ENCODE measurements around the gene FHIT.

FHIT gene

DNA sequence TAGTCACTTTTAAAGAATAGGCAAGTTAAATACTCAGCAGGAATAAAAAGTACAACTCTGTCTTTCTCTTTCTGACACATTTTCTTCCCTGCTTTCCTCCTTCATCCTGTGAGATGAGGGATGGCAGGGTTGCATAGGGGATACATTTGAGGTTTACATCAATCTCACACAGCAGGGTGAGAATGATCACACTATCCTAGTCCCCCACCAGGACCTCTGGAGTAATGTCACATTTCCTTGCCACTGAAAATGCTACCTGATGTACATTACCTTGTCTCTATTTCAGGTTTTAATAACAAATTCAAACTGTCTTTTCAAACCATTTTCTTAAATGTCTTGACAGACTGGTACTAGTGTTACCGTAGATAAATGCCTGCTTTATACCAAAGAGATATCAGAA is 816.9 kb downstream of the FHIT start:
- no peak for DNase-seq (ENCODE audit: low read depth in 1 of 2, low spot score in 1 of 2)

DNA sequence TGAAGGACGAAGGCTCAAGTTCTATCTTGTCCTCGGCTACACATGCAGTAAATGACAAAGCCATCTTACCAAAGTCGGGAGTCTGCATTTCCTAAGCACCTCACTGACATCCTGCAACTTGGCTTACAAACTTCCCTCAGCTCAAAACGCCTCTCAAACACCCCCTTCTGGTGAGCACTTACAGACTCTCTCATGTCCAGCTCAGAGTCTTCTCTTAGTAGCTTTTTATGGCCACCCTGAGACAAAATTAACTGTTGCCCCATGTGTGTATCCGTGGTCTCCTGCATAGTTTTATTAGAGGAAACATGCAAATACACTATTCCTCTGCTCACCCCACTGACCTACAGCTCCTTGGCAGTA is 819.7 kb downstream of the FHIT start:
- no peak for DNase-seq (ENCODE audit: low read depth in 1 of 2, low spot score in 1 of 2)

DNA sequence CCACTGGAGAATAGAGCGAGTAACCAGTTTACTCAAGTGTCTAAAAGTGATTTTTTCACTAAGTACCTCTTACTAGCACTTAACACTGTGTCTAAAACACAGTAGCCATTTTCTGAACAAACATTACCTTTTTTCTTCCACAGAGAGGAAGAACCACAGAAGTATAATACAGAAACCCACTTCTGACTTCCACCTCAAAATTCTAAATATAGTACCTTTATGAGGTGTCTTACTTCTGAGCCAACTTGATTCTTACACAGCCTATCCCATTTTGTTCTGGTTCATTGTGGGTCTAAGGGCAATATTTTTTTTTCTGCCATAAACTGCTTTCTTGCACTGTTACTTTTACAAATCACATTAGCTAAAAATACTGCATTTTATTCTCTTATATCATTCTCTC is 821.0 kb downstream of the FHIT start:
- DNase-seq (ENCODE audit: low read depth in 1 of 2, low spot score in 1 of 2): no peak

DNA sequence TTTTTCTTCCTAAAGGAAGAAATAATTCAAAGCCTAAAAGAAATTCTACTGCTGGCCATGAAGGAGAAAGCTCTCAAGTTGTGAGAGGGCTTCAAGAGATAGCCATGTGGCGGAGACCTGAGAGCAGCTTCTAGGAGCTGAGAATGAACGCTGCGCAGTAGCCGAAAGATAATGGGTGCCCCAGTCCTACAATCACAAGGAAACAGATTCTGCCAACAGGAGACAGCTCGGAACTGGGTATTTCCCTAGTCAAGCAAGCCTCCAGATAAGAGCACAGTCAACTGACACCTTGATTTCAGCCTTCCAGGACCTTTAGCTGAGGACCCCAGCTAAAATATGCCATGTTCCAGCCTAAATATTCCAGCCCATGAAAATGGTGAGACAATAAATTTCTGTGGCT is 824.1 kb downstream of the FHIT start:
- no peak for DNase-seq (ENCODE audit: low read depth in 1 of 2, low spot score in 1 of 2)

DNA sequence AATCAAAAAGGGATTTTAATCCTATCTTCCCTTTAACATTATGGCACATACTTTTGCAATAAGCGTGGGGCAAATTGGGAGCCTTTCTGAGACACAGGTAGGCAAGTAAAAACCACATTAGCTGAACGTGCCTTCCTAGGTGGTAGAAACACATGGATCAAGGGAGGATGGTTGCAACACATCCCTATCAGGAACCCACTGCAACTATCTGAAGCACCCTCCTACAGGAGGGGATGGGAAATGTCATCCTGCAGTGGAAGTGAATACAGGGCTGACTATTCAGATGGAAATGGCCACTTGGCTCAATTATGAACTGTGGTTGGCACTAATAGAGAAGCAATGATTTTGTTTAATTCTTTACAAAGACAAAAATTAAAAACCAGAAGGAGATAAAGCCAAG is 826.3 kb downstream of the FHIT start:
- no peak for DNase-seq (ENCODE audit: low read depth in 1 of 2, low spot score in 1 of 2)

DNA sequence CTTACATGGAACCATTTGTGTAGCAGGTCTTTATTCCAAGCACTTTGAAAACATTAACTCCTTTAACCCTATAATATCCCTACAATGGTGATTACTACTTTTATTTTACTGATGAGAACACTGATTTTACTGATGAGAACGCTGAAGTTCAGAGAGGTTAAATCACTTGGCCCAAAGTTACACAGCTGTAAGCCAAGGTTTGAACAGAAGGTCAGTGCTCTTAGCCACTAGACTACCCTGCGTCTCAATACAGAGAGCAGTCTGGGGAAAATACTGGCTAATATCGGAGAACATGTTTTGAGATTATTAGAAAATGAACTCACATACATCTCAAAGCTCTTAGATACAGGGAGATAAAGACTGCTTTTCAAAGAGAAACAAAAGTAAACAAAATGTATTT is 827.2 kb downstream of the FHIT start:
- no peak for DNase-seq (ENCODE audit: low read depth in 1 of 2, low spot score in 1 of 2)

DNA sequence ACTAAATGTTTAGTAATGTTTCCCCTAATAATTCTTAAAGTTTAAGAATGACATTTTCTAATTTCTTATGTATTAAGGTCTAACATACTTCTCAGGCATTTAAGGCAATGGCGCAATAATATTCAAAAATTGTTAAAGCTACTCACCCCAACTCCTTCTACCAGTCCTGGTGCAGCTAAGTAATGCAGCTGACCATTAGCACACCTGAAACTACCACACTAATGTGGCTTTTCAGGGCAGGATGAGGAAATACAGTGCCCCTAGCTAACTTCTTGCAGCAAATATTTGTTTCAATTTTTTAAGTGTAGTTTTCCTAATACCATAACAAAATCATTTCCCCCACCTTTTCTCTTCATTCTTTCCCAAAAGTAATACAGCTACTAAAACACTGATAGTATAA is 827.7 kb downstream of the FHIT start:
- DNase-seq (ENCODE audit: low read depth in 1 of 2, low spot score in 1 of 2): no peak

DNA sequence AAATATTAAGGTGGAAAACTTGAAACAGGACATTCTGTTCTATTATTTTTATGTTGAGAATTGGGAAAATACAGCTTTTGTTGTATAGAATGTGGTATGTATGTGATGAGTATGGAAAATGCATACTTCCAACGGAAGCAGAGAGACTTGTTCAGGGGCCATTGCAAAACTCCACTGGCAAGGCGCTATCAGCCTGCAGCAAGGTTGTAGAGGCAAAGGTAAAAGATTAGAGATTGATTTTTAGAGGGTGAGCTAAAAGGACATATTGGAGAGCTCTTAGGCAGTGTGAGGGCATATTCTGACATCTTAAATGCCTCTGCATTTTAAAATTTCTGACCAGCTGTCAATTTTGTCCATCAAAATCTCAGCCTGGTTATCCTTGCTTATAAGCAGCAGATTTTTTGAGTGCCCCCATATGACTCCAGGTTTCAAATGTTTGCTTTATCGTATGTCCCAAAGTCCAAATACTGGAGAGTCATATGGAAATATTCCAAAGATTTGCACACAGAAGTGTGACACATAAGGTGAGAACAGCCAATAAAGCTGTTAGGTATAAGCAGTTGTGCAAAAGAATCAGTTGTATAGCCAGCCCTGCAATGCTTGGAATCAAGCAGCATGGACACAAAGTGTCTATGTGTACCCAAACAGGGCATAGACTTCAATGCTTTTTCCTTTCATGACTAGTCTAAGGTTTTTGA is 829.4 kb downstream of the FHIT start:
- DNase-seq (ENCODE audit: low read depth in 1 of 2, low spot score in 1 of 2): no peak

DNA sequence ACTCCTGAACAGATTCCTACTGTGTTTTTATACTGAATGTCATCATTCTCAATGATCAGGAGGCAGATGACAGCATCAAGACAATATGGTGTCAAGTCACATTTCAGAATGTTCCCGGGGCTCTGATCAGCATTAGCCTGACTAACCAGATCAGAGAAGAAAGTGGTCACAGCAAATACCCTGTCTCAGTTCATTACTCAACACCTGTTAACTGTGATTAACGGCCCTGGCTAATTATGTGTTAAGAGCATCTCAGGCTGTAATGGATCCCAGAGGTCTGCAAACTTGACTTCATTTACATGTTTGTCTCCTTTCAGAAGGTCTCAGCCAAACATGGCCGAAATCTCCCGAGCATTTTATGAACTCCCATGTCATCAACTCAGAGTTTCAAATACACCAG is 833.7 kb downstream of the FHIT start:
- no peak for DNase-seq (ENCODE audit: low read depth in 1 of 2, low spot score in 1 of 2)

DNA sequence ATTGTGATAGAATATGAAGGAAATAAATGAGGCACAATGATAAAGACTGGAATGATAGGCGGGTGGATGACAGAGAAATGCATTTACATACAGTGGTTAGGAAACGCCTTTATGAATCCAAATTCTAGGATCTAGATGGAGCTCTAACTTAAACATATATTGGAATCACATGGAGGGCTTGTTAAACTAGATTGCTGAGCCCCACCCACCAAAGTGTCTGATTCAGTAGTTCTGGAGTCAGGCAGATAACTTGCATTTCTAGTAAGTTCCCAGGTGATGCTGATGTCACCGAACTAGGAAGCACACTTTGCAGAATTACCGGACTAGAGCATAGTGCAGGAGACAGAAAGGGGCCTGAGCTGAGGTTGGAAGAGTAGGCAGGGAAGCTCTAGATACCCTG is 837.2 kb downstream of the FHIT start:
- no peak for DNase-seq (ENCODE audit: low read depth in 1 of 2, low spot score in 1 of 2)

DNA sequence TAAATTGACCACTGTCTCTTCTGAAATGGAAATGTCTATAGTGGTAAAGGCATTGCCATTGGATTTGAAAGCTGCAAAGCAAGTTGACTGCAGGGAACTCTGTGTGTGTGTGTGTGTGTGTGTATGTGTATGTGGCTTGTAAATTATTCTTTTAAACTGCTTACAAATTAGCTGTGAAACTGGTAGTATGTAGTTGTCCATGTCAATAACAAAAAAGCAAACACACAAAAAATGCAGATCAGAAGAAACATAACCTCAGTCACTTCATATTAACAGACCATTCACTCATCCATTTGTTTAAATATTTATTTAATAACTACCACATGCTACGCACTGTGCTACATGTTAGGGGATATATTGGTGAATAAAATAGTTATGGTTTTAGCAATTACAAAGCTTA is 837.7 kb downstream of the FHIT start:
- no peak for DNase-seq (ENCODE audit: low read depth in 1 of 2, low spot score in 1 of 2)

DNA sequence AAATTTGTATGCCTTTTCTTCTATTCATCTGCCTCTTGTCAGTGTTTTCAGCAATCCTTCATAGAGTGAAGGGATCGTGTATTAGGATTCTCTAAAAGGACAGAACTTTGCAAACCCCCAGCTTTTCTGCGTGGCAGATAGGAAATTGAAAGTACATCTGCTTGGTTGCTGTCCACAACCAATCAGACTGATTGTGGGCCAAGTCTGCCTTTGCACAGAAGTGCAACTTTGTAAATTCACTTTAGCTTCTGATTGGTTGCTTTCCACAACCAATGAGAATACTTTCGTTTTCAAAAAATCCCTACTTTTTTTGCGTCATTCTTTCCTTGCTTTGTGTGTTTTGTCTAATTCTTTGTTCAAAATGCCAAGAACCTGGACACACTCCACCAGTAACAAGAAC is 847.4 kb downstream of the FHIT start:
- DNase-seq (ENCODE audit: low read depth in 1 of 2, low spot score in 1 of 2): no peak

DNA sequence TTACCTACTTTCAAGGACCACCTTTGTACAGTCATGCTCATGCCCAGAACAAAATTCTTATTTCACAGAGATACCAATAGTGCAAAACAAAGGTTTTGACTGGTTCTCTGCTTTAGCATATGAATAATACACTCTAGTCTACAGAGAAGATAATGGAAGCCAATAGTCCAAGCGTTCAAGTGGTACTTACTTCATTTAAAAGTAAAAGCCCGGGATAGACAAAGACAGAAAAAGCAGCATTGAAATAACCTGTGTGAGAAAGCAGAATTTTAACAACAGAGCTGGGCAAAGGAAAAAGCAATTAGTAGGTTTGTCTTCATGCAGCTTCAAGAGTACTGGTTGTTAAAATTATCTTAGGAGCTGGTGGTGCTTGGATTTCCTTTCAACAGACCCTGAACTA is 848.3 kb downstream of the FHIT start:
- DNase-seq (ENCODE audit: low read depth in 1 of 2, low spot score in 1 of 2): no peak

DNA sequence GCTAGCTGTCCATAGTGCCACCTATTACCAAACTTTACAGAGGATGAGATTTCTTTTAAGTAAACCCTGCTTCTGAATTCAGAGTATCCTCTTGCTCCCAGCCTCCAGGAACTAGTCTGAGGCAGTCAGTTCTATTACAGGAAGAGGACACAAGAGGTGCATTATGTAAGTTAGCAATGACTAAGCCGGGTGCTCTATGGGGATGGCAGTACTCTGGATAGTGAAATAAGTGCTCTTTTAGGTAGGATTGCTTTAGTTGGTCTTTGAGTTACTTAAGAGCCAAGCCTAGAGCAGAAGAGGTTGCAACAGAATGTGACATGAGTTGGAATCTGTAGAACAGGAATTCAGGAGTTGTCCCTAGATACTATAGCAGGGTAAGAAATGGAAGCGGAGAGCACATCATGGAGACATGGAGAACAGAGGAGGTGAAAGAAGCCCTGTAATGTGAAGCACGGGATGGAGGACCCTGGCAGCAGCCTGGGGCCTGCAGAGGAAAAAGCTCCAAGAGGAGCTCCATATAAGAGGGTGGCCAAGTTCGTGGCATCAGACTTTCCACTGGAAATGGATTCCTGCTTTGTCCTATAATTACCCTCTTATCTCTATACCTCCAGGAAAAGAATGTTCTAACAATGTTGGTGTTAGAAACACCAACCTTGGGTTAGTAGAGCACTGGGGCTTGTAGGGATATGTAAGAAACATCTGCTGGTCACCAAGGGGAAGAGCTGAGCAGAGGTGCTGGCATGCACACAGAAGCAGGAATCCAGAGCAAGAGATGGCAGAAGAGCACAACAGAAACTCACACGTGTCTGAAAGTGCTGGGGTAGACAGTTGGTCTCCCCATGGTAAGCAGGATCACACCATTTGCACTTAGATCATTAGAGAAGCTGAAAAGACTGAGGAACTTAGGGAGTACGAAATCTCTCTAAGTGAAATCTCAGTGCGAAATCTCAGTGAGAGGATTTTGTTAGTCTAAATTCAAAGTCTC is 851.1 kb downstream of the FHIT start:
- no peak for DNase-seq (ENCODE audit: low read depth in 1 of 2, low spot score in 1 of 2)

DNA sequence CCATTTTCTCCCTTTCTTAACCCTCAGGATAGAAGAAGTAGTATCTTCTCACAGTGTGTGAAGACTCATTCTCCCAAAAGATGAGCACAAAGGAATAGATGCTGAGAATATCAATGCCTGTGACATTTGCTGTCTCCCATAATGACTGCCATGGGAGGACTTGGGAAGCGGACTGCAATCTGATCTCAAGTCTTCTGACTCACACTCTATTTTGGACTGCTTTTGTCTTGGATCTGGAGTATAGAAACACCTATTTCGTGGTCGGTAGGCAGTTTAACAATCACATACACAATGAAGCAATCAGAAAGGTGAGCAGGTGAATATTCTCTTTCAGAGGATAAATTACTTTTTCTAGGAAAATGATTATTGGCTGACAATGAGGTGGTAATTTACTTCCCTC is 852.0 kb downstream of the FHIT start:
- DNase-seq (ENCODE audit: low read depth in 1 of 2, low spot score in 1 of 2): no peak

DNA sequence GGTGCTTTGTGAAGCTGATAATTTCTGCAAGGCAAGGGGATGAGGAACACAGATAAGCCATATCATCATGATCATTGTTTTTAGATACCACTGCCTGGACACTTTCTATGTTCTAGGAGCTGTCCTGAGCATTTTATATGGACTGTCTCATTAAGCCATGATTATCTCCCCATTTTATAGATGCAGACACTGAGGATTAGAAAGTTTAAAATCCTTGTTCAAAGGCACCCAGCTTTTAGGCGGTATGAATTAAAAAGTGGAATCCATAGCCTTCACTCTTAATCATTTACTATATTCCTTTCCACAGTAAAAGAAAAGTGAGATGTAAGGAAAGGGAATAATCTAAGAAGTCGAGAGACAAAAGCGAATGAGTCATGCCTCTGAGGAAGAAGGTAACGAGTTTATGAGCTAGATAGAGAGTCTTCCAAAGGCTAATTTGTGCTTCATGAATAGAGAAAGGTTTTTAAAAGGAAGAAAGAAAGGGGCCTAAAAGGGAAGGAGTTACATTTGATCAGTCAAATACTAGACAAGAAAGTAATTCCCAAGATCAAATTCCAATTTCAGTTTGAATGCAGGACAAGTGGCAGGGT is 856.0 kb downstream of the FHIT start:
- no peak for DNase-seq (ENCODE audit: low read depth in 1 of 2, low spot score in 1 of 2)

DNA sequence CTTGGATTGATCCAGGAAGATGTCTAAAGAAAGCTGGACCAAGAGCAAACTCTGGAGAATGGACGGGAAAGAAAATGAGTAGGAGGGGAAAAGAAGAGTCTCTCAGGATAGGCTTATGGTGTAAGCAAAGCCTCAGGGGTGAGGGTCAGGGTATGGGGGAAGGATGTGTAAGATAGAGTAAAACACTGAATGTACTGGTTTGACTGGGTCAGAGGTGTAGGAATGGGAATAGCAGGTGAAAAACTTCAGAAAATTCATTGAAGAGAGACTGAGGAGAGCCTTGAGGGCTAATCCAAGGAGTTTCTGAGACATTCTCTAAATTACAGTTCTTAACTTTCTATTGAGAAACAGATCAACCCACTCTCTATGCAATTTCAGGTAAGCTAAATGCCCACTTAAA is 857.3 kb downstream of the FHIT start:
- no peak for DNase-seq (ENCODE audit: low read depth in 1 of 2, low spot score in 1 of 2)

DNA sequence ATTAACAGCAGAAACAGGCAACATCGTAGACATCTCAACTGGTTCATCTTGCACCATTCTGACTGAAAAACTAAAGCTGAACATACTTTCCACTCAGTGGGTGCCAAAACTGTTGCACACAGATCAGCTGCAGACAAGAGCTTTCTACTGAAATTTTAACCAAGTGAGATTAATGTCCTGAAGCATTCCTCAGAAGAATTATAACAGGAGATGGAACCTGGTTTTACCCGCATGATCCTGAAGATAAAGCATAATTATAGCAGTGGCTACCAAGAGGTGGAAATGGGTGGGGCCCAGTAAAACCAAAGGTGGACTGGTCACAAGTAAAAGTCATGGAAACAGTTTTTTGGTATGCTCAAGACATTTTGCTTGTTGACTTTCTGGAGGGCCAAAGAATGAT is 858.8 kb downstream of the FHIT start:
- no peak for DNase-seq (ENCODE audit: low read depth in 1 of 2, low spot score in 1 of 2)

DNA sequence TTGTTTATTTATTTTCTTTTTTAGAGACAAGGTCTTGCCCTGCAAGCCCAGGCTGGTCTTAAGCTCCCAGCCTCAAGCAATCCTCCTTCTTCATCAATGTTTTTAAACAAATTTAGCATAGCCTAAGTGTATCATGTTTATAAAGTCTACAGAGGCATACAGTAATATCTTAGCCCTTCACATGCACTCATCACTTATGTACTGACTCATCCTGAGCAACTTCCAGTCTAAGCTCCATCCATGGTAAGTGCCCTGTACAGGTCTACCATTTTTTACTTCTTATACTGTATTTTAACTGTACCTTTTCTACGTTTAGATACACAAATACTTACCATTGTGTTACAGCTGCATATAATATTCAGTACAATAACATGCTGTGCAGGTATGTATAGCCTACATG is 860.0 kb downstream of the FHIT start:
- no peak for DNase-seq (ENCODE audit: low read depth in 1 of 2, low spot score in 1 of 2)

DNA sequence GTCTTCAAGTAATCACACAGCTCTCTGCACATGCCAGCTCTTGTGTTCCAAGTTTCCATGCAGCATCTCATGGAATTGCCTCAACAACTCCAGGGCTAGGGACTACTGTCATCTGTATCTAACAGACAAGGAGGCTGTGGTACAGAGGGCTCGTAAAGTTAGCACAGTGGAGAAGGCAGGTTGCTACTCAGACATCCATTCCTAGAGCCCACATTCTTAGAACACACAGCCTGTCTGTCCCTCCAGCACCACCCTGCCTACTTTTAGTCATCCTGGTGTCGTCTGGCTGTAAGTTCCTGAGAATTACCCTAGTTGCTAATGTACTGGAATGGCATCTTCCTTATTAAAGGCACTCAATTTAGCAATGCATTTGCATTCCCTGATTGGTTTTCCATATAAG is 862.5 kb downstream of the FHIT start:
- no peak for DNase-seq (ENCODE audit: low read depth in 1 of 2, low spot score in 1 of 2)

DNA sequence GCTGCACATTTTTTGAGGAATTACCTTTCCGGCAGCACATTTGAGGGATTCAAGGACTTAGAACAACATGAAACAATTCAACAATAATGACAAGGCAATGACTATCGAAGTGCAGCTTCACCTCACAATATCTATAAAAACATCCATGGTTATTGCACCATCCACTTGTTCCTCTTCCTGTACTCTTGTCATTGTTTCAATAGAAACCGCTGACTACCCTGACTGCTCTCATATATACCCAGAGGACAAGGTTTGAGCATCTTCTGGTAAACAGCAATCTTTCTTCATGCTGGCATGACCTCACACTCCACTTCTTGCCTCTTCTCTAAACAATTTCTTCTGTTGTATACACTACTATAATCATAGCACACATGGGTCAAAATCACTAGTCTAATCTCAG is 864.9 kb downstream of the FHIT start:
- no peak for DNase-seq (ENCODE audit: low read depth in 1 of 2, low spot score in 1 of 2)

DNA sequence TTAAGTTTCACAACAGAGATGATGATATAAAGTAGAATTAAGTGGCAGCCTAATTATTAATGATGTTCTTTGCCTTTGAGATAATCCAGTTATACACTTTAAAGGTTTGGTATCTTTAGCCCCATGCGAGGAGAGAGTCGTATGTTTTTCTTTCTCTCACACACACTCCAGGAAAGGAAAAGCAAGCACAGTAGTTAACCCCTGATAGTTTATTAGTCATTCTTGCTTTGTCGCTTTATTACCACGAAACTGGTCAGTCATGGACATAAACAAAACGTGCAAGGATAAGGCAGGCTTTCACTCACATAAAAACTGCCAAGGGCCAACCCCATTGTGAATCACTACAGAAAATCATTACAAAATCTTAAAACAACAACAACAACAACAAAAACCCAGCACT is 866.9 kb downstream of the FHIT start:
- no peak for DNase-seq (ENCODE audit: low read depth in 1 of 2, low spot score in 1 of 2)

Data from activated T-helper 1 cell treated with anti-CD3 and anti-CD28 coated beads, Interleukin-2, amount 50 U/mL, for 16 hours (primary cell).